HG03175 (cell line): Measurements from ENCODE around the gene SART3.
"Not testable (repeated sequence)": the region's sequence is repeated elsewhere in the genome, so short reads cannot be mapped to it uniquely, and the experiment has no call there.

Experiments
- ATAC-seq: cut with Tn5 transposase; IDR thresholded peaks from one replicate; pipeline ENCODE4 v1.9.1; 2021; ENCODE audit warnings: mild to moderate bottlenecking, moderate library complexity; ENCODE audit not compliant: unreplicated experiment

SART3 gene

GRCh38 chr12:108598553-108599250 is 37.7 kb upstream of the SART3 start:
- no peak for ATAC-seq

GRCh38 chr12:108597559-108598471 is 36.8 kb upstream of the SART3 start, which contains the start of gene TMEM119:
Gene TMEM119 (minus strand): TSS chr12:108598084. CDS start chr12:108592383, 5,701 bp downstream.
- ATAC-seq = no peak

GRCh38 chr12:108596854-108597558 is 36.0 kb upstream of the SART3 start:
- ATAC-seq = no peak

- no peak for ATAC-seq
These were observed 35.0 kb upstream of the SART3 start for GRCh38 chr12:108595711-108596647.

GRCh38 chr12:108594960-108595710 is 34.2 kb upstream of the SART3 start:
- ATAC-seq = no peak

GRCh38 chr12:108594323-108594903 is 33.4 kb upstream of the SART3 start:
- ATAC-seq = no peak

GRCh38 chr12:108592033-108592909 is 31.3 kb upstream of the SART3 start:
- no peak for ATAC-seq

- no peak for ATAC-seq
These were observed 30.5 kb upstream of the SART3 start for GRCh38 chr12:108591267-108591980.

GRCh38 chr12:108590463-108590862 is 29.5 kb upstream of the SART3 start:
- ATAC-seq = not testable (repeated sequence)

- ATAC-seq = no peak
These were observed 28.9 kb upstream of the SART3 start for GRCh38 chr12:108589840-108590229.

GRCh38 chr12:108589028-108589839 is 28.3 kb upstream of the SART3 start:
- no peak for ATAC-seq

- ATAC-seq = no peak
These were observed 26.9 kb upstream of the SART3 start for GRCh38 chr12:108587826-108588225.

GRCh38 chr12:108586306-108586705 is 25.3 kb upstream of the SART3 start:
- ATAC-seq = no peak

GRCh38 chr12:108585864-108586263 is 24.9 kb upstream of the SART3 start:
- no peak for ATAC-seq

- no peak for ATAC-seq
These were observed 23.6 kb upstream of the SART3 start for GRCh38 chr12:108584456-108585065.

GRCh38 chr12:108583991-108584390 is 23.0 kb upstream of the SART3 start:
- ATAC-seq = no peak
